Esophagus squamous epithelium (tissue), 4 donors: ENCODE data around the gene BRD7.

Experiments used
- CTCF ChIP-seq, 6 experiments: fragments of 450-650 bp in 4 of 6; fragments of 200-600 bp in 2 of 6; sonication (generic) in 2 of 6; IDR thresholded peaks; one replicate each; pipeline ENCODE4 v1.5.1; 2016 to 2019; ENCODE audit warnings: antibody characterized with exemption in 6 of 6, mild to moderate bottlenecking in 4 of 6, moderate library complexity in 4 of 6
- POLR2A ChIP-seq, 4 donors: fragments of 450-650 bp; IDR thresholded peaks; one replicate each; pipeline ENCODE4 v1.6.1; 2017; ENCODE audit warnings: antibody characterized with exemption in 4 of 4, mild to moderate bottlenecking in 4 of 4, moderate library complexity in 3 of 4

GRCh38 chr16:50276326-50276640 lies 92.5 kb downstream of the BRD7 start:
- TF ChIP-seq CTCF (IDR thresholded peaks at IDR 0.05) (no peak), POLR2A (IDR thresholded peaks at IDR 0.05) (no peak)
